Small intestine (tissue), 7 donors: ENCODE data around the gene VPS33B. TPM values are rescaled to one million over a fixed set of nuclear protein-coding genes. Genes with fewer than 3 reads are reported as not detected.

Experiments
- DNase-seq, 2 donors: peaks; one replicate each; pipeline versions ENCODE4 v3.0.0 to v3.0.0-alpha.2; 2013
- FAIRE-seq: peaks from 2 replicates; lab custom pipeline; 2012; peaks lifted over from hg19 to GRCh38; lab: Jason Lieb, UNC
- H3K27ac ChIP-seq, 3 donors: one replicate each; pipeline ENCODE4 v1.5.1; 2013; ENCODE audit warnings: low read length in 2 of 3, mild to moderate bottlenecking in 2 of 3, control low read depth in 1 of 3, inconsistent platforms in 1 of 3, low read depth in 1 of 3, moderate library complexity in 1 of 3
- H3K27me3 ChIP-seq, 3 donors: one replicate each; pipeline ENCODE4 v1.6.1; 2013; ENCODE audit warnings: low read length in 3 of 3, inconsistent platforms in 1 of 3; ENCODE audit not compliant: control insufficient read depth in 3 of 3, insufficient read depth in 3 of 3
- H3K36me3 ChIP-seq, 3 donors: one replicate each; pipeline ENCODE4 v1.6.1; 2013; ENCODE audit warnings: low read length in 3 of 3, inconsistent platforms in 1 of 3, low read depth in 1 of 3, mild to moderate bottlenecking in 1 of 3, moderate library complexity in 1 of 3; ENCODE audit not compliant: control insufficient read depth in 3 of 3, insufficient read depth in 2 of 3
- H3K4me1 ChIP-seq, 3 donors: one replicate each; pipeline ENCODE4 v1.6.1; 2013; ENCODE audit warnings: low read length in 2 of 3, inconsistent platforms in 1 of 3, low read depth in 1 of 3, mild to moderate bottlenecking in 1 of 3, moderate library complexity in 1 of 3; ENCODE audit not compliant: control insufficient read depth in 3 of 3, insufficient read depth in 2 of 3
- H3K4me3 ChIP-seq, 3 donors: one replicate each; pipeline ENCODE4 v1.5.1; 2013; ENCODE audit warnings: low read length in 3 of 3, control low read depth in 1 of 3, inconsistent platforms in 1 of 3, low read depth in 1 of 3, mild to moderate bottlenecking in 1 of 3, moderate library complexity in 1 of 3
- H3K9me3 ChIP-seq, 2 donors: one replicate each; pipeline ENCODE4 v1.6.1; 2013; ENCODE audit warnings: low read depth in 1 of 2, low read length in 1 of 2; ENCODE audit not compliant: control insufficient read depth in 2 of 2, insufficient read depth in 1 of 2
- WGBS, 3 donors: extraction: QIAGEN DNeasy Blood & Tissue Kit; methylation state at CpG; one replicate each; pipeline ENCODE4 v1.1.7; 2013; 5-methylcytosine and 5-hydroxymethylcytosine counted together
- polyA plus RNA-seq, 4 donors: library from polyadenylated mRNA; stranded (reverse) in 3 of 4; unstranded in 1 of 4; fragments of 200-250 nt in 3 of 4; fragments of 120-200 nt in 1 of 4; gene quantifications; one replicate each; pipeline versions ENCODE4 v1.2.1 to v1.2.3, GENCODE V29; 2013
- donor health status: healthy with polysubstance abuse.
- donor health status: control.
- donor health status: control.
- donor health status: Bipolar disorder and iron deficiency.
- donor health status: healthy.

The VPS33B gene
- polyA plus RNA-seq, 4 donors, result 10.7 to 18.6 (median 16.5) TPM

GRCh38 chr15:90949979-90950675 lies 72.3 kb downstream of the VPS33B start:
- Histone ChIP-seq H3K4me1 (no peaks in the 10 kb centered on the region), H3K4me3 (no peak overlapping the region), H3K27ac (no peak overlapping the region), H3K36me3 (peaks cover 7 to 79% (median 16%) of the 10 kb centered on the region in 3 donors), H3K27me3 (no peaks in the 10 kb centered on the region), H3K9me3 (no peaks in the 10 kb centered on the region)
- FAIRE-seq (no peak), DNase-seq (no peak)
- 95 to 97% (median 96%) methylated on average over 21 to 23 of the region's 23 CpGs for WGBS, 3 donors

Other genes starting within 250 kb of the VPS33B start
- gene FURIN, start 154.0 kb downstream of the VPS33B start, polyA plus RNA-seq, result 100 to 1,000 TPM in 1 of 4 donors, 10 to 100 TPM in 3; 22.8 to 112 (median 38.5) TPM
- gene FES, start 138.1 kb downstream of the VPS33B start, polyA plus RNA-seq, result 10 to 100 TPM in 2 of 4 donors, 1 to 10 TPM in 1, under 1 TPM in 1; 0.89 to 18.4 (median 10.9) TPM
- 10 to 100 TPM; 15.1 to 35.1 (median 22.7) TPM for gene MAN2A2, start 119.3 kb downstream of the VPS33B start, polyA plus RNA-seq
- gene HDDC3, start 90.0 kb downstream of the VPS33B start, polyA plus RNA-seq, result 10 to 100 TPM; 21.1 to 33.0 (median 27.2) TPM
- 10 to 100 TPM; 37.7 to 65.1 (median 48.8) TPM for gene UNC45A, start 87.3 kb downstream of the VPS33B start, polyA plus RNA-seq
- 10 to 100 TPM in 2 of 4 donors, 1 to 10 TPM in 2; 4.9 to 20.9 (median 9.7) TPM for gene RCCD1, start 67.7 kb downstream of the VPS33B start, polyA plus RNA-seq
- gene PRC1, start 28.1 kb downstream of the VPS33B start, polyA plus RNA-seq, result 10 to 100 TPM in 3 of 4 donors, 1 to 10 TPM in 1; 5.4 to 55.4 (median 22.1) TPM
- 1 to 10 TPM in 1 of 4 donors, under 1 TPM in 1, not detected in 2; 0.25 to 2.0 TPM for gene SV2B, start 77.7 kb upstream of the VPS33B start, polyA plus RNA-seq